Upper lobe of left lung (tissue), 4 donors: ENCODE data around the gene CKAP2L.

Experiments
- CTCF ChIP-seq, 6 experiments: fragments of 450-650 bp in 4 of 6; fragments of 200-600 bp in 2 of 6; sonication (generic) in 2 of 6; IDR thresholded peaks; one replicate each; pipeline ENCODE4 v1.5.1; 2016 to 2019; ENCODE audit warnings: antibody characterized with exemption in 6 of 6
- EP300 ChIP-seq, 4 donors: sonication (generic); formaldehyde crosslinking; IDR thresholded peaks; one replicate each; pipeline ENCODE4 v1.5.1; 2017; ENCODE audit warnings: antibody characterized with exemption in 4 of 4, control low read depth in 2 of 4
- POLR2AphosphoS5 ChIP-seq, 2 donors: sonication (generic); formaldehyde crosslinking; IDR thresholded peaks; one replicate each; pipeline ENCODE4 v1.5.1; 2017; ENCODE audit warnings: antibody characterized with exemption in 2 of 2

- TF ChIP-seq CTCF (IDR thresholded peaks at IDR 0.05) (no peak), POLR2AphosphoS5 (IDR thresholded peaks at IDR 0.05) (no peak), EP300 (IDR thresholded peaks at IDR 0.05) (no peak)
These were observed 24.8 kb upstream of the CKAP2L start for GRCh38 chr2:112789186-112789585.
